Measurements from ENCODE around the gene UBQLN4. TPM values are rescaled to one million over a fixed set of nuclear protein-coding genes. Genes with fewer than 3 reads are reported as not detected.
A peak's percentile ranks its signal among the peaks of the same experiment; 100 is the strongest.

Gene UBQLN4
- total and polyA plus RNA-seq, 9 of the 15 experiments (the other 6 are each of a cell fraction or from before 2014, with no cell fraction given): 13.5 to 65.5 (median 37.0) TPM

DNA sequence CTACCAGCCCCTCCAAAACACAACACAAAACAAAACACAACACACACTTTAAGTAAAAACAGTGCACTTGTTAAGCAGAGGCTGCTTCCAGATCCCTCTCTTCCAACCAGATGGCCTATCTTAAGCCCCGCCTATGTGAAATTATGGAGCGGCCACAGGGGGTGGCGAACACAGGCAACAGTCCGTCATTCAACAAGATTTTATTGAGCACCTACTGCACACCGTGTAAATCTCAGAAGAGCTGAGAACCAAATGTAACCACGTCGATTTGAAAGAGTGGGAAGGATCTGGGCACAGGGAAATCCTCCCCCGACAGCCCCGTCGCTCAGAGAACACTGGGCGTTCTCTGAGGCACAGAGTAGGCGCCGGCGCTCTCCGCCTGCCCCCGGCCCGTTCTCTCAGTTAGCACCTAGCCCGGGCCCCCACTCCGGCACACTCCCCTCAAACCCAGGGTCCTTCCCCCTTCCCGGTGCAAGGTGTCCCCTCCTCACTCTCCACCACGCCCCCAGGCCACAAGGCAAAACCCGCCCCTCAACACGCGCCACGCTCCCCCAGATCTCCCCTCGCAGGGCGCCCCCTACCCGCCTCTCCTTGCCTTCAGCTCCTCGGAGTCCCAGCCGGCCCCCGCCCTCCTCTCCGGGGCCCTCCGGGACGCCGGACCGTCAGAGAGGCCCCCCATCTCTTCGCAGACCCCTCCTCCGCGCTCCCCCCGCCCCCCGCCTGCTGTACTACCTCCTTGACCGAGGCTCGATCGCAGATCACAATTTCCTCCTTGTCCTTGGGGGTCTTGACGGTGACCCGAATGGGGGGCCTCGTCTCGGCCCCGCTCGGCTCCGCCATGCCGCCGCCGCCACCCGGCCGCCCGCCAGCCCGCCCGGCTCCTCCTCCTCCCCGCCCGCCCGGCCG, 483 bp downstream of the UBQLN4 start (continued):
- TF ChIP-seq, protein P1, sequence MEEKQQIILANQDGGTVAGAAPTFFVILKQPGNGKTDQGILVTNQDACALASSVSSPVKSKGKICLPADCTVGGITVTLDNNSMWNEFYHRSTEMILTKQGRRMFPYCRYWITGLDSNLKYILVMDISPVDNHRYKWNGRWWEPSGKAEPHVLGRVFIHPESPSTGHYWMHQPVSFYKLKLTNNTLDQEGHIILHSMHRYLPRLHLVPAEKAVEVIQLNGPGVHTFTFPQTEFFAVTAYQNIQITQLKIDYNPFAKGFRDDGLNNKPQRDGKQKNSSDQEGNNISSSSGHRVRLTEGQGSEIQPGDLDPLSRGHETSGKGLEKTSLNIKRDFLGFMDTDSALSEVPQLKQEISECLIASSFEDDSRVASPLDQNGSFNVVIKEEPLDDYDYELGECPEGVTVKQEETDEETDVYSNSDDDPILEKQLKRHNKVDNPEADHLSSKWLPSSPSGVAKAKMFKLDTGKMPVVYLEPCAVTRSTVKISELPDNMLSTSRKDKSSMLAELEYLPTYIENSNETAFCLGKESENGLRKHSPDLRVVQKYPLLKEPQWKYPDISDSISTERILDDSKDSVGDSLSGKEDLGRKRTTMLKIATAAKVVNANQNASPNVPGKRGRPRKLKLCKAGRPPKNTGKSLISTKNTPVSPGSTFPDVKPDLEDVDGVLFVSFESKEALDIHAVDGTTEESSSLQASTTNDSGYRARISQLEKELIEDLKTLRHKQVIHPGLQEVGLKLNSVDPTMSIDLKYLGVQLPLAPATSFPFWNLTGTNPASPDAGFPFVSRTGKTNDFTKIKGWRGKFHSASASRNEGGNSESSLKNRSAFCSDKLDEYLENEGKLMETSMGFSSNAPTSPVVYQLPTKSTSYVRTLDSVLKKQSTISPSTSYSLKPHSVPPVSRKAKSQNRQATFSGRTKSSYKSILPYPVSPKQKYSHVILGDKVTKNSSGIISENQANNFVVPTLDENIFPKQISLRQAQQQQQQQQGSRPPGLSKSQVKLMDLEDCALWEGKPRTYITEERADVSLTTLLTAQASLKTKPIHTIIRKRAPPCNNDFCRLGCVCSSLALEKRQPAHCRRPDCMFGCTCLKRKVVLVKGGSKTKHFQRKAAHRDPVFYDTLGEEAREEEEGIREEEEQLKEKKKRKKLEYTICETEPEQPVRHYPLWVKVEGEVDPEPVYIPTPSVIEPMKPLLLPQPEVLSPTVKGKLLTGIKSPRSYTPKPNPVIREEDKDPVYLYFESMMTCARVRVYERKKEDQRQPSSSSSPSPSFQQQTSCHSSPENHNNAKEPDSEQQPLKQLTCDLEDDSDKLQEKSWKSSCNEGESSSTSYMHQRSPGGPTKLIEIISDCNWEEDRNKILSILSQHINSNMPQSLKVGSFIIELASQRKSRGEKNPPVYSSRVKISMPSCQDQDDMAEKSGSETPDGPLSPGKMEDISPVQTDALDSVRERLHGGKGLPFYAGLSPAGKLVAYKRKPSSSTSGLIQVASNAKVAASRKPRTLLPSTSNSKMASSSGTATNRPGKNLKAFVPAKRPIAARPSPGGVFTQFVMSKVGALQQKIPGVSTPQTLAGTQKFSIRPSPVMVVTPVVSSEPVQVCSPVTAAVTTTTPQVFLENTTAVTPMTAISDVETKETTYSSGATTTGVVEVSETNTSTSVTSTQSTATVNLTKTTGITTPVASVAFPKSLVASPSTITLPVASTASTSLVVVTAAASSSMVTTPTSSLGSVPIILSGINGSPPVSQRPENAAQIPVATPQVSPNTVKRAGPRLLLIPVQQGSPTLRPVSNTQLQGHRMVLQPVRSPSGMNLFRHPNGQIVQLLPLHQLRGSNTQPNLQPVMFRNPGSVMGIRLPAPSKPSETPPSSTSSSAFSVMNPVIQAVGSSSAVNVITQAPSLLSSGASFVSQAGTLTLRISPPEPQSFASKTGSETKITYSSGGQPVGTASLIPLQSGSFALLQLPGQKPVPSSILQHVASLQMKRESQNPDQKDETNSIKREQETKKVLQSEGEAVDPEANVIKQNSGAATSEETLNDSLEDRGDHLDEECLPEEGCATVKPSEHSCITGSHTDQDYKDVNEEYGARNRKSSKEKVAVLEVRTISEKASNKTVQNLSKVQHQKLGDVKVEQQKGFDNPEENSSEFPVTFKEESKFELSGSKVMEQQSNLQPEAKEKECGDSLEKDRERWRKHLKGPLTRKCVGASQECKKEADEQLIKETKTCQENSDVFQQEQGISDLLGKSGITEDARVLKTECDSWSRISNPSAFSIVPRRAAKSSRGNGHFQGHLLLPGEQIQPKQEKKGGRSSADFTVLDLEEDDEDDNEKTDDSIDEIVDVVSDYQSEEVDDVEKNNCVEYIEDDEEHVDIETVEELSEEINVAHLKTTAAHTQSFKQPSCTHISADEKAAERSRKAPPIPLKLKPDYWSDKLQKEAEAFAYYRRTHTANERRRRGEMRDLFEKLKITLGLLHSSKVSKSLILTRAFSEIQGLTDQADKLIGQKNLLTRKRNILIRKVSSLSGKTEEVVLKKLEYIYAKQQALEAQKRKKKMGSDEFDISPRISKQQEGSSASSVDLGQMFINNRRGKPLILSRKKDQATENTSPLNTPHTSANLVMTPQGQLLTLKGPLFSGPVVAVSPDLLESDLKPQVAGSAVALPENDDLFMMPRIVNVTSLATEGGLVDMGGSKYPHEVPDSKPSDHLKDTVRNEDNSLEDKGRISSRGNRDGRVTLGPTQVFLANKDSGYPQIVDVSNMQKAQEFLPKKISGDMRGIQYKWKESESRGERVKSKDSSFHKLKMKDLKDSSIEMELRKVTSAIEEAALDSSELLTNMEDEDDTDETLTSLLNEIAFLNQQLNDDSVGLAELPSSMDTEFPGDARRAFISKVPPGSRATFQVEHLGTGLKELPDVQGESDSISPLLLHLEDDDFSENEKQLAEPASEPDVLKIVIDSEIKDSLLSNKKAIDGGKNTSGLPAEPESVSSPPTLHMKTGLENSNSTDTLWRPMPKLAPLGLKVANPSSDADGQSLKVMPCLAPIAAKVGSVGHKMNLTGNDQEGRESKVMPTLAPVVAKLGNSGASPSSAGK (IDR thresholded peaks at IDR 0.05): peak; percentile 55
- TF ChIP-seq, protein P2, sequence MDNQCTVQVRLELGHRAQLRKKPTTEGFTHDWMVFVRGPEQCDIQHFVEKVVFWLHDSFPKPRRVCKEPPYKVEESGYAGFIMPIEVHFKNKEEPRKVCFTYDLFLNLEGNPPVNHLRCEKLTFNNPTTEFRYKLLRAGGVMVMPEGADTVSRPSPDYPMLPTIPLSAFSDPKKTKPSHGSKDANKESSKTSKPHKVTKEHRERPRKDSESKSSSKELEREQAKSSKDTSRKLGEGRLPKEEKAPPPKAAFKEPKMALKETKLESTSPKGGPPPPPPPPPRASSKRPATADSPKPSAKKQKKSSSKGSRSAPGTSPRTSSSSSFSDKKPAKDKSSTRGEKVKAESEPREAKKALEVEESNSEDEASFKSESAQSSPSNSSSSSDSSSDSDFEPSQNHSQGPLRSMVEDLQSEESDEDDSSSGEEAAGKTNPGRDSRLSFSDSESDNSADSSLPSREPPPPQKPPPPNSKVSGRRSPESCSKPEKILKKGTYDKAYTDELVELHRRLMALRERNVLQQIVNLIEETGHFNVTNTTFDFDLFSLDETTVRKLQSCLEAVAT (IDR thresholded peaks at IDR 0.05): 0 out of 4 replicates have a peak, but pooled peaks of 1 of the 2 experiments have one; percentile 18
- no peak for TF ChIP-seq TAF15 (IDR thresholded peaks at IDR 0.05; ENCODE audit: low read depth, low read length)
- TF ChIP-seq, protein P3, sequence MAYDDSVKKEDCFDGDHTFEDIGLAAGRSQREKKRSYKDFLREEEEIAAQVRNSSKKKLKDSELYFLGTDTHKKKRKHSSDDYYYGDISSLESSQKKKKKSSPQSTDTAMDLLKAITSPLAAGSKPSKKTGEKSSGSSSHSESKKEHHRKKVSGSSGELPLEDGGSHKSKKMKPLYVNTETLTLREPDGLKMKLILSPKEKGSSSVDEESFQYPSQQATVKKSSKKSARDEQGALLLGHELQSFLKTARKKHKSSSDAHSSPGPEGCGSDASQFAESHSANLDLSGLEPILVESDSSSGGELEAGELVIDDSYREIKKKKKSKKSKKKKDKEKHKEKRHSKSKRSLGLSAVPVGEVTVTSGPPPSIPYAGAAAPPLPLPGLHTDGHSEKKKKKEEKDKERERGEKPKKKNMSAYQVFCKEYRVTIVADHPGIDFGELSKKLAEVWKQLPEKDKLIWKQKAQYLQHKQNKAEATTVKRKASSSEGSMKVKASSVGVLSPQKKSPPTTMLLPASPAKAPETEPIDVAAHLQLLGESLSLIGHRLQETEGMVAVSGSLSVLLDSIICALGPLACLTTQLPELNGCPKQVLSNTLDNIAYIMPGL (CRISPR knock-in tag; IDR thresholded peaks at IDR 0.05): peak; percentile 45; the same call in 1 of the 2 replicates
